Fibroblast of pulmonary artery (primary cell): ENCODE measurements around the gene ACKR2.

Experiments used
- DNase-seq: peaks from one replicate; pipeline ENCODE4 v3.0.0-alpha.2; 2010; ENCODE audit warnings: low read depth
- H3K4me3 ChIP-seq: replicated peaks from 2 replicates; pipeline ENCODE4 v1.5.1; 2011; ENCODE audit warnings: low read depth, mild to moderate bottlenecking, control low read depth, low read length, moderate library complexity
- TF ChIP-seq, protein P1 (sequence below): IDR thresholded peaks from 2 replicates; pipeline ENCODE4 v1.5.1; 2011; ENCODE audit warnings: mild to moderate bottlenecking, control low read depth, low read length, inconsistent platforms; ENCODE audit errors: missing control alignments

The ACKR2 gene

GRCh38 chr3:42819351-42819965, 10.2 kb downstream of the ACKR2 start:
- no peak for DNase-seq
- TF ChIP-seq, protein P1, sequence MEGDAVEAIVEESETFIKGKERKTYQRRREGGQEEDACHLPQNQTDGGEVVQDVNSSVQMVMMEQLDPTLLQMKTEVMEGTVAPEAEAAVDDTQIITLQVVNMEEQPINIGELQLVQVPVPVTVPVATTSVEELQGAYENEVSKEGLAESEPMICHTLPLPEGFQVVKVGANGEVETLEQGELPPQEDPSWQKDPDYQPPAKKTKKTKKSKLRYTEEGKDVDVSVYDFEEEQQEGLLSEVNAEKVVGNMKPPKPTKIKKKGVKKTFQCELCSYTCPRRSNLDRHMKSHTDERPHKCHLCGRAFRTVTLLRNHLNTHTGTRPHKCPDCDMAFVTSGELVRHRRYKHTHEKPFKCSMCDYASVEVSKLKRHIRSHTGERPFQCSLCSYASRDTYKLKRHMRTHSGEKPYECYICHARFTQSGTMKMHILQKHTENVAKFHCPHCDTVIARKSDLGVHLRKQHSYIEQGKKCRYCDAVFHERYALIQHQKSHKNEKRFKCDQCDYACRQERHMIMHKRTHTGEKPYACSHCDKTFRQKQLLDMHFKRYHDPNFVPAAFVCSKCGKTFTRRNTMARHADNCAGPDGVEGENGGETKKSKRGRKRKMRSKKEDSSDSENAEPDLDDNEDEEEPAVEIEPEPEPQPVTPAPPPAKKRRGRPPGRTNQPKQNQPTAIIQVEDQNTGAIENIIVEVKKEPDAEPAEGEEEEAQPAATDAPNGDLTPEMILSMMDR = no peak
- no peak overlapping the region for H3K4me3 ChIP-seq

DNA sequence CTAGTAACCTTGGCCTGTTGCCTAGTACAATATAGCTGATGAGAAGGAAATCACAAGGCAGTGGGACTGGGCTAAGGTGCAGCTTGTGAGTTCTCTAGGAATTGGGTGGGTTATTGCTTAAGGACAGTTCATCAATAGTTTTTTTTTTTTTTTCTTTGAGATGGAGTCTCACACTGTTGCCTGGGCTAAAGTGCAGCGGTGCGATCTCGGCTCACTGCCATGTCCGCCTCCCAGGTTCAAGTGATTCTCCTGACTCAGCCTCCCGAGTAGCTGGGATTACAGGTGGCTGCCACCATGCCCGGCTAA, 11.5 kb downstream of the ACKR2 start:
- no peak for DNase-seq
- TF ChIP-seq, protein P1 = no peak
- H3K4me3 ChIP-seq = no peak overlapping the region

DNA sequence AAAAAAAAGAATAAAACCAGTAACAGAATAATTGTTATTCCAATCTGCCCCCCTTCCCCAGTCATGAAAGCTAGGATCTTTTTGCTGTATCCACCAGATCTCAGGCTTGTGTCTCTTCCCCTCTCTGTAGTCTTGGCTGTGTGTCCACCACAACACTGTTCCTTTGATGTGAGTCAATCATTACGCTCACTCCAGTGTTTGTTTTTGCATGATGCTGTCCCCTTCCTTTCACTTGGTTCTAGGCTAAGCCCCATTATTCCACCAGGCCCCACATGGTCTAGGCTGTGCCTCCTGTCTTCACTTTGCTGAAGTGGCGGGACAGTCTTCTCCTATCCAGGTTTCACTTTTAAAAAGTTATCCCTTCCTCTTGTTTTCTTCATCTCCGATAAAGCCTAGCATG, 13.6 kb downstream of the ACKR2 start:
- TF ChIP-seq, protein P1 = no peak
- no peak for DNase-seq
- H3K4me3 ChIP-seq = no peak overlapping the region

DNA sequence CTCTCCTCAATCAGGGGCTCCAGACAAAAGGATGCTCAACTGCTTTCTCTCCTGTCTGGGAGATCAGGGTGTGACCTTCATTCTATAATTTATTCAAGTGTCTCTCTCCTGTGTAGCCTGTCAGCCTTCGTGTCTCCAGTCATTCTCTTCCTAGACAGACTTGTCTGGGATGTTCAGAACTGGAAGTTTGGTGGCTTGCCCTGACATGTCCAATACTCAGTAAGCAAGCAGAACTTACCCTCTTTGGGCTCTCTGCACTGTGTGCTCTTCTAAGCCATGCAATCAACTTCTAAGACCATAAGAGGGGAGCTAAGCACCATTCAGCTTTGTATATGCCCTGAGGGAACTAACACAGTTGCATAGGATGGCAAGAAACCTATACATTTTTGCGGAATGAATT, 14.1 kb downstream of the ACKR2 start:
- no peak overlapping the region for H3K4me3 ChIP-seq
- TF ChIP-seq, protein P1 = no peak
- no peak for DNase-seq

GRCh38 chr3:42826141-42826540, 16.9 kb downstream of the ACKR2 start:
- DNase-seq = no peak
- TF ChIP-seq, protein P1 = no peak
- H3K4me3 ChIP-seq = no peak overlapping the region

GRCh38 chr3:42827023-42827422, 17.8 kb downstream of the ACKR2 start:
- no peak overlapping the region for H3K4me3 ChIP-seq
- TF ChIP-seq, protein P1 = no peak
- no peak for DNase-seq

- TF ChIP-seq, protein P1 = no peak
- no peak for DNase-seq
- no peak overlapping the region for H3K4me3 ChIP-seq
Measured at GRCh38 chr3:42827654-42828053, 18.4 kb downstream of the ACKR2 start.
